ENCODE results near the gene RPS6KA4.

The RPS6KA4 gene

DNA sequence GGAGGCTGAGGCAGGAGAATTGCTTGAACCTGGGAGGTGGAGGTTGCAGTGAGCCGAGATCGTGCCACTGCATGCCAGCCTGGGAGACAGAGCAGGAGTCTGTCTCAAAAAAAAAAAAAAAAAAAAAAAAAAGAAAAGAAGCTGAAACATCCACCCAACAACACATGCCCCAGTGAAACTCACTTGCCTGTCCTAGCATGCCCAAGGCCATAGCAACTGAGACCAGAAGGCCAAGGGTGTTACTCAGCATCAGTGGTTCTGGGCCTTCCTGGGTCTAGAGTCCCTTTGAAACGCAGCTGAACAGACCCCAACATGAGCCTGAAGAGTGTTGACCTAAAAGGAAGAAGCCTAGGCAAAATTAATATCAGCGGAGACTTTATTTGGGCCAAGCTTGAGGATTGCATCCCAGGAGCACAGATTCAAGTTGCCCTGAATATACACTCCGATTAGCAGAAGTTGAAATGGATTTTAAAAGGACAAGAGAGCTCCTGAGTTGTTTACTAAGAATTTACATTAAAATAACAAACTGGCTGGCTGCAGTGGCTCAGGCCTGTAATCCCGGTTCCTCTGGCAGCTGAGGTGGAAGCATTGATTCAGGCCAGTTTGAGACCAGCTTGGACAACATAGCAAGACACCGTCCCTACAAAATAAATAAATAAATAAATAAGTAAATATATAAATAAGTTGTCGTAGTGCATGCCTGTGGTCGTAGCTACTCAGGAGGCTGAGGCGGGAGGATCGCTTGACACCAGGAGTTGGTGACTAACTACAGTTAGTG is 34.1 kb upstream of the RPS6KA4 start:
- in situ Hi-C loops (cut with HindIII; ENCODE audit: low sequenced_read_pairs) = loop anchor here (10.0 kb wide), 1 partner anchor 50 kb away; no protein-coding TSS in a partner anchor

DNA sequence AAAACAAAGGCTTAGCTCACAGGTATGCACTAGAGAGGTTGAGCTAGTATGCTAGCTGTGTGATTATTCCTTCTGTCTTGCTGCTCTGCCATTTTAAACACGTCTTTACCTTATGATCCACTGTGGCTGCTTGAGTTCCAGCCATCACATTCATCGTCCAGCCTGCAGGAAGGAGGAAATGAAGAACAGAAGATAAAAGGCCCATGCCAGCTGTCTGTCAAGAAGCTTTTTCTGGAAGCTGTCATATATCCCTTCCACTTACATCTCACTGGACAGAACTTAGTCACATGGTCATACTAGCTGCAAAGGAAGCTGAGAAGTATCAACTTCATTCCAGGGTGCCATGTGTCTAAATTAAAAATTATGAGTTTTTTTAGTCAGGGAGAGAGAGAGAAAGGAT is 31.6 kb upstream of the RPS6KA4 start:
- in situ Hi-C loops (cut with HindIII; ENCODE audit: low sequenced_read_pairs) = loop anchor here (10.0 kb wide), 1 partner anchor 53 kb away; no protein-coding TSS in a partner anchor

DNA sequence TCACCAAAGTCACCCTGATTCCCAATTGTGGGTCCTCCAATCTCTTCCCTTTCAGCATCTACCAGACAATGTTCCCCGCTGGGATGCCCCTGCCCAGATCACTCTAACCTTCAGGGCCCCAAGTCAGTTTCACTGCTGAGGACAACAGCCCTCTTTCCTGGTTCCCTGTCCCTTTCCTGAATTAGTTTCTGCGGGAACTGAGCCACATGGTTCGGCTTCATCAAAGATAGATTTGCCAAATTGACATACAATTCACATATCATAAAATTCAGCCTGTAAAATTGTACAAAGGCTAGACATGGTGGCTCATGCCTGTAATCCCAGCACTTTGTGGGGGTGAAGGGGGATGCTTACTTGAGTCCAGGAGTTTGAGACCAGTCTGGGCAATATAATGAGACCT is 31.0 kb upstream of the RPS6KA4 start:
- in situ Hi-C loops (cut with HindIII; ENCODE audit: low sequenced_read_pairs) = loop anchor here (10.0 kb wide), 1 partner anchor 53 kb away; no protein-coding TSS in a partner anchor

DNA sequence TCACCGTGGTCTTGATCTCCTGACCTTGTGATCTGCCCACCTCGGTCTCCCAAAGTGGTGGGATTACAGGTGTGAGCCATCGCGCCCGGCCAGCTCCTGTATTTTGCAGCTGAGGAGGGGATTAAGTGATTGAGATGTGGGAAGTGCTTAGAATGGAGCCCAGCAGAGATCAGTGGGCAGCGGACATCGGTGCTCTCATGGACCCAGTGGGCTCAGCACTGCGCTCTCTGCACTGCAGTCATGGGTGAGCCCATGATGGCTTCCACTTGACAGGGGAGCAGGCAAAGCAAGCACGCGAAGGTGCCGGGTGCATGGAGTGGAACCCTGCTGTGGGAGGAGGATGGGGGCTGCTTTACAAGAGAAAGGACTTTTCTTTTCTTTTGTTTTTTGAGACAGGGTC is 28.1 kb upstream of the RPS6KA4 start:
- in situ Hi-C loops (cut with HindIII; ENCODE audit: low sequenced_read_pairs) = no loop called here

DNA sequence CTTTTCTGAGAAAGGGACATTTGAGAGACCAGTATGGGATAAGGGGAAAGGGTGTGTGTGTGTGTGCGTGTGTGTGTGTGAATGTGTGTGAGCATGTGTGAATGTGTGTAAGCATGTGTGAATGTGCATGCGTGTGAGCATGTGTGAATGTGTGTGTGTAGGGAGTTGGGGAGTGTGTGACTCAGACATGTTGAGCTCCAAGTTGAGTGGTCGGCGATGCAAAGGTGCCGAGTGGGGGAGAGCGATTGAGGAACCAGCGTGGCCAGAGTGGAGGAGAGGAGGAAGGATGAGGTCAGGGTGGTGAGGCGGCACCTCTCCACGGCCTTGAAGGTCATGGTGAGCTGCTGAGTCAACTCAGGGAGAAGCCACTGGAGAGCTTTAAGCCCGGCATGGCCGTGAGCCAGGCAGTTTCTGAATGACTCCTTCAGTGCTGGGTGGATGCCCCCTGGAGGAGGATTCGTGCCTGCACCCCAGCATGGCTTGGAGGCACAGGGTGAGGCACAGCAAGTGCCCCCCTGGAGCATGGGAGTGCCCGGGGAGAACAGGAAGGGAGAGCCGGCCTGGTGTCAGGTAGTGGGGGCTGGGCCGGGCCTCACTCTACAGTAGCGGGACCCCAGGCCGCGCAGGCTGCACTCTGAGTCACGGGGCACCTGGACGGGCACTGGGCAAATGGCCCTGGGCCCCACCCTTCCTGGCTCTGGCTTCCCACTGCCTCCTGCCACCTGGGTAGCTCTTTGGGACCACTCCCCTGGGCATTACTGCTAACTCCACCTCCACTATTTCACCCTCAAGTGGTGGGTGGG is 27.2 kb upstream of the RPS6KA4 start:
- in situ Hi-C loops (cut with HindIII; ENCODE audit: low sequenced_read_pairs) = no loop called here

DNA sequence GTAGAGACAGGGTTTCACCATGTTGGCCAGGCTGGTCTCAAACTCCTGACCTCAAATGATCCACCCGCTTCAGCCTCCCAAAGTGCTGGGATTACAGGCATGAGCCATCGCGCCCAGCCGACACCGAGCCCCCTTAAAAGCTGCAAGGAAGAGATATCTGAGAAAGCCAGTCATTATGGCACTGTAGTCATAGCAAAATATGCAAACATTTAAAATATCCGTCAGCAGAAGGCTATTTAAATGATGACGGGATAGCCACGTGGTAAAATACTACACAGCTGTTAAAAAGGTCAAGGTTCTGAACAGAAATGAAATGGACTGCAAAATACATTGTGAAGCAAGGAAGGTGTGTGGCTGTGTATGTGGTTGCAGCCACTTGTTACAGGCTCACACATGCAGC is 25.4 kb upstream of the RPS6KA4 start:
- in situ Hi-C loops (cut with HindIII; ENCODE audit: low sequenced_read_pairs) = no loop called here

DNA sequence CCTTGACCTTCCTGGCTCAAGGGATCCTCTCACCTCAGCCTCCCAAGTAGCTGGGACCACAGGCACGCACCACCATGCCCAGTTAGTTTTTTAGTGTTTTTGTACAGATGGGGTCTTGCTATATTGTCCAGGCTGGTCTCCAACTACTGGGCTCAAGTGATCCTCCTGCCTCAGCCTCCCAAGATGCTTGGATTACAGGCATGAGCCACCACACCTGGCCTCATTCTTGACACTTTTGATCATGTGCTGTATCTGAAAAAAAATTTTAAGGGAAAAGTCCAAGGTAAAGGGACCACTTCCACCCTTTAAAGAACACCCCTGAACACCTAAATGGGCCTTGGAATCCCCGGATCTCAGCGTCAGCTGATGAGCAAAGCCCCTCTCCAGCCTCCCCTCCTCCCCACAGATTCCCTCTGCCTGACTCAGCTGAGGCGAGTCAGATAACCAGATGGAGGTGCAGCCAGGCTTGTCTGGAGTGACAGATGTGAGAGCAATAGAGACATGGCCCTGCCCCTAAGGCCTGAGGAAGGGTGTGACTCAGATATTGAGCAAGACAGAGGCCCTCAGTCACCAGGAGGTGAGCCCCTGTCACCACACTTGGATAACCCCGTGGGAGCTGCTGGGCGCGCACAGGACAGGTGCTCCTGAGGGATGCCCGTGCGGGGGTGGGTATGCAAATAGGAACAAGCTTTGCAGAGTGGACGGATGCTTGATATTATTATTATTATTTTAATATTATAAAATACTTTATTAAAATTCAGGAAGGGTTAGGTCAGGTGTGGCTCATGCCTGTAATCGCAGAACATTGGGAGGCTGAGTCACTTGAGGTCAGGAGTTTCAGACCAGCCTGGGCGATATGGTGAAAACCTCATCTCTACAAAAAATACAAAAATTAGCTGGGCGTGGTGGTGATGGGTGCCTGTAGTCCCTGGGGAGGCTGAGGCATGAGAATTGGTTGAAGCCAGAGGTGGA is 23.9 kb upstream of the RPS6KA4 start:
- in situ Hi-C loops (cut with HindIII; ENCODE audit: low sequenced_read_pairs) = no loop called here

DNA sequence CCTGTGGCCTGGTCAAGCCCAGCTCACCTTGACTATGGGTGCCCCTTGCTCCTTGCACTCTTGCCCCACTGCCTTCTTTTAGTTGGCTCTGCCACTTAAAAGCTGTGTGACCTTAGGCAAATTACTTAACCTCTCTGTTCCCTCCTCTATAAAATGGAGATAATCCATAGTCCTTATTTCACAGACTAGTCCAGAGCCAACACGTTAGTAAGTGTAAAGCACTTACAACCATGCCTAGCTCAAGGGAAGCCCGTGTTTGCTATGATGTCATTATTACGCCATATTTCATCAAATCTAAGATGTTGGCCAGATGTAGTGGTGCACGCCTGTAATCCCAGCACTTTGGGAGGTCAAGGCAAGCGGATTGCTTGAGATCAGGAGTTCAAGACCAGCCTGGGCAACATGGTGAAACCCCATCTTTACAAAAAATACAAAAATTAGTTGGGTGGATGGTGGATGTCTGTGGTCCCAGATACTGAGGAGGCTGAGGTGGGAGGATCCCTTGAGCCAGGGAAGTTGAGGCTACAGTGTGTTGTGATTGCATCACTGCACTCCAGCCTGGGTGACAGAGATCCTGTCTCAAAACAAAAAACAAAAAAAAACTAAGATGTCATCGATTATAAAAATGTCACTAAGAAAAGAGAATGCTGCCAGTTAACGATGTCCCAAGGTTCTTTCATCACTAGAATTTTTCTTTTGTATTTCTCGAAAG is 21.3 kb upstream of the RPS6KA4 start:
- in situ Hi-C loops (cut with HindIII; ENCODE audit: low sequenced_read_pairs) = no loop called here

DNA sequence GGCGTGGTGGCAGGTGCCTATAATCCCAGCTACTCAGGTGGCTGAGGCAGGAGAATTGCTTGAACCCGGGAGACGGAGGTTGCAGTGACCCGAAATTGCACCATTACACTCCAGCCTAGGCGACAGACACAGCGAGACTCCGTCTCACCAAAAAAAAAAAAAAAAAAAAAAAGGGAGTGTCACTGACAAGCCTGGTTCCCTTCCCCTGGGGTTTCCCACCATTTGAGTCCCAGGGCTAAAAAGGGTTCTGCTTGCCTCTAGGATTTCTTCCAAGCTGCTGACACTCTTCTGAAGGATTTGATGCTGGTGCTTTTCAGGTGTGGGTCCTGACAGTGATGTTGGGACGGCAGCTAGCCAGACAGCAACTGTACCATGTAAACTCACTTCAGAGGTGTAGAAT is 20.2 kb upstream of the RPS6KA4 start:
- in situ Hi-C loops (cut with HindIII; ENCODE audit: low sequenced_read_pairs) = no loop called here

DNA sequence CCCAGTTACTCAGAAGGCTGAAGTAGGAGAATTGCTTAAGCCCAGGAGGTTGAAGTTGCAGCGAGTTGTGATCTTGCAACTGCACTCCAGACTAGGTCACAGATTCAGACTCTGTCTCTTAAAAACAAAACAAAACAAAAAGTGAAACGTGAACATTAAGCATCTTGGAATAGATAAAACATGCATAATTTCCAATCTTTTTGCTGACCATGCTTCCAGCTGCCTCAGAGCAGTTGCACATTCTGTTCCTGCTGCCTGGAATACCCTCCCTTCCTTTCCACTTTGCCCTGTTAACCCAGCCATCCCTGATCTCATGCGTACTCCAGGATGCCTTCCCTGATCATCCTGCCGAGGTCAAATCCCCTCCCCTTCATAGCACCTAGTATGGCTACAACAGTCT is 19.7 kb upstream of the RPS6KA4 start:
- in situ Hi-C loops (cut with HindIII; ENCODE audit: low sequenced_read_pairs) = no loop called here

DNA sequence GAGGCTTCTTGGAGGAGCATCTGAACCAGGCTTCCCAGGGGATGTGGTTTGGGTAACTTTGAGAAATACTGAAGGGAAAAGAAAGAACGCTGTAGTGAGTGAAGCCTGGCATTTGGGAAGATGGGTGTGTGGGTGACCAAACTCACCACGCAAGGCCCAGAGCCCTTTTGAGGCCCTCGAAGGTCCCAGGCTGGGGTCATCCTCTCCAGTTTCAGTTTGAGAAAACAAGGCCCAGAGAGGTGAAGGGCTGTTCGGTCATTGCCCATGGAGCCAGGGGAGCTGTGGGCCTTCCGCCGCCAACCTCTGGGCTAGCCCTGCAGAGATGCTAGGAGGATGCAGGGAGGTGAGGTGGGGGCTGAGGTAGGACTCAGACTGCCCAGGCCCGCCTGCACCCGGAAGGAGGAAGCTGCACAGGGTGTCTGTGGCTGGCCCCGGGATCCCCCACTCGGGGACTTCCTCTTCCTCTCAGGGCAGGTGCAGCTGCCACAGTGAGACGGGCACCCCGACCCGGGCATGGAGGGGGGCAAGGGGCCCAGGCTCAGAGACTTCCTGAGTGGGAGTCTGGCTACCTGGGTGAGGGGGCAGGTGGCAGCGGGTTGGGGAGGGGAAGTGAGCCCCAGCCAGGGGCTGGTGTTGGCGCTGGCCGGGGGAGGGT is 19.1 kb upstream of the RPS6KA4 start, which contains the start of gene CCDC88B:
CCDC88B (plus strand) TSS at position 451 of the 655 bp plus-strand sequence; CDS start at position 514, 63 bp downstream.
- in situ Hi-C loops (cut with HindIII; ENCODE audit: low sequenced_read_pairs) = no loop called here

DNA sequence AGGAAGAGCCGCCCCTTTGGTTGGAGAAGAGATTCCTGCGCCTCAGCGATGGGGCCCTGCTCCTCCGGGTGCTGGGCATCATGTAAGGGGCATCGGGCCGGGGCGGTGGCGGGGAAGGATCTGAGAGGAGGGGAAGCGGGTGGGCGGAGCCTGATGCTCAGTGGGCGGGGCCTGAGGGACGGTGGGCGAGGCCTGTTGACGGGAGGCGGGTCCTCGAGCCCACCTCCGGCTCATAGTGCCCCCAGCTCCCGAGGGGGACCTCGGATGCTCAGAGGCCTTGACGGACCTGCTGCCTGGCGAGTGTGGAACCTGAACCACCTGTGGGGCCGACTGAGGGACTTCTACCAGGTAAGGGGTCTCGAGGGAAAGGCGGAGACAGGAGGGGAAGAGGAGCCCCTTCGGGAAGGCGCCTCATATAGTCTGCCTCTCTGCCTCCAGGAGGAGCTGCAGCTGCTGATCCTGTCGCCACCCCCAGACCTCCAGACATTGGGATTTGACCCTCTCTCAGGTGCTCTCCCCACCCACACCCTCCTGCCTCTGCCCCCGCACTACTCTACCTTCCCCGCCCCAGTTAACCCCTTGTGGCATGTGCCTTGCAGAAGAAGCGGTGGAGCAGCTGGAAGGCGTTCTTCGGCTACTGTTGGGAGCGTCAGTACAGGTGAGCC is 18.2 kb upstream of the RPS6KA4 start:
- in situ Hi-C loops (cut with HindIII; ENCODE audit: low sequenced_read_pairs) = no loop called here

DNA sequence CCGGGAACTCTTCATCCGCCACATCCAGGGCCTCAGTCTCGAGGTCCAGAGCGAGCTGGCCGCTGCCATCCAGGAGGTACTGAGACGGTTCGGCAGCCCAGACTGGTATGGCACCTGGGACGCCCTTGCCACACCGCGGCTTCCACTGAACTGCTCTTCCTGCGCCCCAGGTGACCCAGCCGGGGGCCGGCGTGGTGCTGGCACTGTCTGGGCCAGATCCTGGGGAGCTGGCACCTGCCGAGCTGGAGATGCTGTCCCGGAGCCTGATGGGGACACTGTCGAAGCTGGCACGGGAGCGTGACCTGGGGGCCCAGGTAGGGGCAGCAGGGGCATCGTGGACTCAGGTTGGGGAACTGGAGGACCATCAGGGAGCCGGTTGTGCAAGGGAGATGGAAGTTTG is 17.5 kb upstream of the RPS6KA4 start:
- in situ Hi-C loops (cut with HindIII; ENCODE audit: low sequenced_read_pairs) = no loop called here

DNA sequence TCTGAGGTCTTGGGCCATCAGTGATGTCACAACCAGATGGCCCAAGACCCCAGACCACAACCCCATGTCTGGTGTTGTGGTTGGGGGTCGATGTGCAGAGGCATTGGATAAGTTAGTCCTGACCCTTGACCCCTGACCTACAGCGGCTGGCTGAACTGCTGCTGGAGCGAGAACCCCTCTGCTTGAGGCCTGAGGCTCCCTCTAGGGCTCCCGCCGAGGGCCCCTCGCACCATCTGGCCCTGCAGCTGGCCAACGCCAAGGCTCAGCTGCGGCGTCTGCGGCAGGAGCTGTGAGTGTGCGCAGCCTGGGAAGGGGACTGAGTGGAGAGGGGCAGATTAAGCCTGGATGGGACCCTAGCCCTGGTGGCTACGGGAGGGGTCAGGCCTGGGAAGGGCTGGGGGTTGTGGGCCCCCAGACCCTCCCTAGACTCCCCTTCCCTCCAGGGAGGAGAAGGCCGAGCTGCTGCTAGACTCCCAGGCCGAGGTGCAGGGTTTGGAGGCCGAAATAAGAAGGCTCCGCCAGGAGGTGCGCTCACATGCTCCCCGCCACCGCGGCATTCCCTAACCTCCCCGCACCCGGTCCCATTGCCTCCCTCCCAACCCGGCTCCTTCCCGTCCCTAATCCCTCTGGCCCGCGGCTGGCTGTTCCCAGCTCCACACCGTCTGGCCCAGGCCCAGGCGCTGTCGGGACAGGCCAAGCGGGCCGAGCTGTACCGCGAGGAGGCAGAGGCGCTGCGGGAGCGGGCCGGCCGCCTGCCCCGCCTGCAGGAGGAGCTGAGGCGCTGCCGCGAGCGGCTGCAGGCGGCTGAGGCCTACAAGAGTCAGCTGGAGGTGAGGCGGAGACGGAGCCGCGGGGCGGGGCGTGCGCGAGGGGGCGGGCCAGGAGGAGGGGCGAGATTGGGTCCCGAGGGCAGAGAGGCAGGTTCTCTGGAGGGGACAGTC is 16.8 kb upstream of the RPS6KA4 start:
- in situ Hi-C loops (cut with HindIII; ENCODE audit: low sequenced_read_pairs) = no loop called here

DNA sequence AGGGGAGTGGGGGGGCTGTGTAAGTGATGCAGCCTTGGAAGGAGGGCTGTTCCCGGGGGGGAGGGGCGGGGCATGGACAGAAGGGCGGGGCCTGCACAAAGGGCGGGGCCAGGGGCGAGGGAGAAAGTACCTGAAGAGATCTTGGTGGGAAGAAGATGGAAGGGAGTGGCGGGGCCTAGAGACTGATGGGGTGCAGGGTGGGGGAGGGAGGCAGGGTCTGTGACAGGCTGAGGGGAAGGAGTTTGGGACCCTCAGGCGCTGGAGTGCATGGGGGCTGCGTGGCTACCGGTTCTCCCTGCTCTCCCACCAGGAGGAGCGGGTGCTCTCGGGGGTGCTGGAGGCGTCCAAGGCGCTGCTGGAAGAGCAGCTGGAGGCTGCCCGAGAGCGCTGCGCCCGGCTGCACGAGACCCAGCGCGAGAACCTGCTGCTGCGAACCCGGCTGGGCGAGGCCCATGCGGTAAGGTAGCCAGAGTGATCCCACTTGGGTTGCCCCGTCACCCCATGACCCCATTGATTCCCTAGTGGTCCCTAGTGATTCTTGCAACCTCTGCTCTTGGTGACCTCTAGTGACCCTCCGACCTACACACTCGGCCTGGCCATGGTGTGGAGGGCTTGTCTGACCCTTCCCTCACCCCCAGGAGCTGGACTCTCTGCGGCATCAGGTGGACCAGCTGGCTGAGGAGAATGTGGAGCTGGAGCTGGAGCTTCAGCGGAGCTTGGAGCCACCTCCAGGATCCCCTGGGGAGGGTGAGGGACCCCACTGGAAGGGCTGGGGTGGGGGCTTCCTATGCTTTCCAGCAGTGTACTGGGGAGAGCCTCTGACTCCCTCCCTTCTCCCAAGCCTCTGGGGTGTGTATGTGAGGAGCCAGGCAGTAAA is 15.9 kb upstream of the RPS6KA4 start:
- in situ Hi-C loops (cut with HindIII; ENCODE audit: low sequenced_read_pairs) = no loop called here

DNA sequence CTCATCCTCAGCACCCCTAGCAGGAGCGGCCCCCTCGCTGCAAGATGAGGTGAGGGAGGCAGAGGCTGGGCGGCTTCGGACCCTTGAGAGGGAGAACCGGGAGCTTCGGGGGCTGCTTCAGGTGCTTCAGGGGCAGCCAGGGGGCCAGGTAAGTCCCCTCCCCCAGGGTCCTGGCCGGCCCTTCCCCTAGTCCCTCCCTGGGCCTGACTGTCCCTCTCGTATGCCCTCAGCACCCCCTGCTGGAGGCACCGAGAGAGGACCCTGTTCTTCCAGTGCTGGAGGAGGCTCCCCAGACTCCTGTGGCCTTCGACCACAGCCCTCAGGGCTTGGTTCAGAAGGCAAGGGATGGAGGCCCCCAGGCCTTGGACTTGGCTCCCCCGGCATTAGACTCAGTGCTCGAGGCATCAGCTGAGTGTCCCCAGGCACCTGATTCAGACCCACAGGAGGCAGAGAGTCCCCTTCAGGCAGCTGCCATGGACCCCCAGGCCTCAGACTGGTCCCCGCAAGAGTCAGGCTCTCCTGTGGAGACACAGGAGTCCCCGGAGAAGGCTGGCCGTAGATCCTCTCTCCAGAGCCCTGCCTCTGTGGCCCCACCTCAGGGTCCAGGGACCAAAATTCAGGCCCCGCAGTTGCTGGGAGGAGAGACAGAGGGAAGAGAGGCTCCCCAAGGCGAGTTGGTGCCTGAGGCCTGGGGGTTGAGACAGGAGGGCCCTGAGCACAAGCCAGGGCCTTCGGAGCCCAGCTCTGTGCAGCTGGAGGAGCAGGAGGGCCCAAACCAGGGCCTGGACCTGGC is 15.0 kb upstream of the RPS6KA4 start:
- in situ Hi-C loops (cut with HindIII; ENCODE audit: low sequenced_read_pairs) = no loop called here

Measured in endothelial cell of hepatic sinusoid (primary cell).